GM21423 (cell line): ENCODE results near the gene ENDOG.

Source experiments
- ATAC-seq: cut with Tn5 transposase; IDR thresholded peaks from one replicate; pipeline ENCODE4 v1.9.1; 2021; ENCODE audit warnings: mild to moderate bottlenecking, moderate library complexity; ENCODE audit not compliant: unreplicated experiment

Gene ENDOG

DNA sequence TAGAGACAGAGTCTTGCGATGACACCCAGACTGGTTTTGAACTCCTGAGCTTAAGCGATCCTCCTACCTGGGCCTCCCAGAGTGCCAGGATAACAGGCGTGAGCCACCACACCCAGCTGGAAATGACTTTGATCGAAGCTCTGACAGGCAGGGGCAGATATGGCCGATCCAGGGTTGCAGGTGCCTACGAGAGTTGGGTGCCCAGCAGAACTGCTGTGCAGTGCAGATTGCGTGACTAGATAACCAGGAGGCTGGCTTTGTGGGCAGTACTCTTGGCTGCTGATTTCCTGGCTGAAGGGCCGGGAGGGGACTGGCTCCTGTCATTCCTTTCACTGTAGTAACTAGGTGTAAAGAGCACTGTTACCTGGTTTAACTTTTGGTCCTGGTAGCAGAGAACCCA lies 19.4 kb upstream of the ENDOG start:
- ATAC-seq: no peak

DNA sequence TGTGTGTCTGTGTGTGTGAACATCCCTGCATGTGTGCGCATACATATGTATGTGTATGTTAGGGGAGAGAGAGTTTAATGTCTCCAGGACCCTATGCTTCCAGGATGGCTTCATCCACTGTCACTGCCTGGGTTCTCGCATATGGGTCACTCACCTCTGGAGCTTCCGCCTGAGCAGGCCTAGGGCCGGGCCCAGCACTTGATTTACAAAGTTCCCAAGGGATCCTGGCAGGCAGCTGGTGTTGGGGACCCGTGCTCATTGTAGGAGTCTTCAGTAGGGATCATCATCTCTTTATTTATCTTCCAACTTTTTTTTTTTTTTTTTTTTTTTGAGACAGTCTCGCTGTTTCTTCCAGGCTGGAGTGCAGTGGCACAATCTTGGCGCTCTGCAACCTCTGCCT lies 18.2 kb upstream of the ENDOG start:
- ATAC-seq: no peak

DNA sequence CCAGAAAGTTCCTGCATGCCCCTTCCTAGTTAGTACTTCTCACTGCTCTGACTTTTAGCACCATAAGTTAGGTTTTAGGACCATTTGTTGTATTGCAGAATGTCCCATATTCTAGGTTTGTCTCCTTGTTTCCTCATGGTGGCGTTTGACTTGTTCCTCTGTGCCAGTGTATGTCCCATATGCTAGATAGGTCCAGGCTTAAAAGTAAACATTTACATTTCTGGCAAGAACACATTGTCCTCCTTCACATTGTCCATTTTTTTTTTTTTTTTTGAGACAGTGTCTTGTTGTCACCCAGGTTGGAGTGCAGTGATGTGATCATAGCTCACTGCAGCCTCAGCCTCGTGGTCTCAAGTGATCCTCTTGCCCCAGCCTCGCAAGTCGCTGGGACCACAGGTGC lies 15.8 kb upstream of the ENDOG start:
- no peak for ATAC-seq

DNA sequence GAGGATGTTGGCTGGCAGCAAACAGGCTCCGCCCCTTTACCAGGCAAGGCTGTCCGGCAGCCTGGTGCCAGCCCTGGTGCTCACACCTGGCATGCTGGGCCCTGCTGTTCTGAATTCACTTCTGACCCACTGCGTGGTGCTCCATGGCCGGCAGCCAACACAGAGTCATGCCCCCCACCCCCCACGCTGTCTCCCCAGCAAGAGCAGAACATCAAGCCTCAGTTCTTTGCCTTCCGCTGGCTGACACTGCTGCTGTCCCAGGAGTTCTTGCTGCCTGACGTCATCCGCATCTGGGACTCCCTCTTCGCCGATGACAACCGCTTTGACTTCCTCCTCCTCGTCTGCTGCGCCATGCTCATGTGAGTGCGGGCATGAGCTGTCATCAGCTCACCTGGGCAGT lies 12.6 kb upstream of the ENDOG start:
- no peak for ATAC-seq

DNA sequence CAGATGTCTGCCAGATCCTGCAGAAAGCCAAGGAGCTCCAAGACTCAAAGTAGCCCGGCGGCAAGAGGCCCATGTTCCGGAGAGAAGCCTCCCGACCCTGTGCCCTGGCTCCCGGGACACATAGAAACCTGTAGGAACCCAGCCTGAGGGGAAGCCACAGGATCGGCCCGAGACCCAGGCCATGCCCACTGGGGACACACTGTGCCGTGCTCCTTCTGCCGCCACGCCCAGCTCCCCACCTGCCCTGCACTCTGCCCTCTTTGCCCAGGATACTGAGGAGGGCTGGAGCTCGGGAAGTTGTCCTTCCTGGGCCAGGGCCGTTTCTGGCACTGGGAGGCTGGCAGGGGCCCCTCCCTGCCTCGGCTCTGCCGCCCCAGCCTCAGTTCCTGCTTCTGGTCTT lies 10.5 kb upstream of the ENDOG start:
- no peak for ATAC-seq

DNA sequence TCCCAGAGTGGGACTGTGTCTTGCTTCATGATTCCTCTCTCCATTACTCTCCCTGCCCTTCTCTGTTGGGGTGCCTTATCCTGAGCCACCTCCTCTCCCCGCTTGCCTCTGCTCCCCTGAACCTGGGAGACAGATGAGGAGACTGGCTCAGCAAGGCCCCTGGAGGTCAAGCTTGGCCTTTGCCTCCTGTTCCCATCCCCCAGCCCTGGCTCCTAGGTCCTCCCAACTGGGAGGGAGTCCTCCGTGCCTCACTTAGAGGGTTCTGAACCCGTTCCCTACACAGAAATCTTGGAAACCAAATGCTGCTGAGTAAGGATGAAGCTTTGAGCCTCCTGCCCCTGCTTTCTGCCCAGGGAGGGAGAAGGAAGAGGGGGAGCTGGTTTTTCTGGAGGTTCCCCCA lies 9.8 kb upstream of the ENDOG start:
- ATAC-seq: no peak

DNA sequence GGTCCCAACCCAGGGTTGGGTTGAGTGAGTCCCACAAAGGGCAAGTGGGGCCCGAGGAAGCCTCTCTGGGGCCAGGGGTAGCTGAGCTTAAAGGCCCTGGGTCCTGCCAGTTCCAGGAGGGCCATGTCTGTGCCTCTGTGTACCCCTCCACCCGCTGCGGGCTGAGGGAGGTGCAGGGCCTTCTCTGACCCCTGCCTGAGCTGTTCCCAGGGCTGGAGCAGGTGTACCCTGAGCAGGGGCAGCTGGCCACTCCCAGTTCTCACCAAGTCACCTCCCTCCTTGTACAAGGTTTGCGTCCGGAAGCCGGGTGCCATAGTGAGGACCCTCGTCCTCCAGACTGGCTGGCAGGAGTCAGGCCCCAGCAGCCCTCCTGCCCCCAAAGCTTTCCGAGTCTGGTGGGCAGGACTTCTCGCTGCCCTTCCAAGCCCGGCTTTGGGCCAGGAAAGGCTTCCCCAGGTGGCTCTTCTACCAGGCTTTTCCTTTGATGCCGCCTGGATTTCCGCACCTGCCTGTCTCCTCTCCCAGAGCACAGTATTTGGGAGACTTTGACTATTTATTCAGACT lies 9.2 kb upstream of the ENDOG start:
- ATAC-seq: no peak

DNA sequence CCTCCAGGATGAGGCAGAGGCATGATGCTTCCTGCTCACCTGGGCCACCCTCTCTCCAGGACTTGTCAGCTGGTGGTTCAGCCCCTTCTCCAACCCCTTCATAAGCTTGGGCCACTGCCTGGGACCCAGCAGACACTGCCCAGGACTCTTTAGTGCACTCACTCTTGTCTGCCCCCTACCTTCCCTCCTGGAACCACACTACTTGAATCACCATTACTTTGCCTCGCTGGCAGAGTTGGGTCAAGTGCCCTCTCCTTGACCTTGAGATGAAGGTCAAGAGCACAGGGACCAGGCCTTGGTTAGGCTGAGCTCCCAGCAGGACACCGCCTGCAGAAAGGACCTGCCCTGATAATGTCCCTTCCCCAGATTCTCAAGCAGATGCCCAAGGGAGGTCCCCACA lies 8.5 kb upstream of the ENDOG start:
- no peak for ATAC-seq

DNA sequence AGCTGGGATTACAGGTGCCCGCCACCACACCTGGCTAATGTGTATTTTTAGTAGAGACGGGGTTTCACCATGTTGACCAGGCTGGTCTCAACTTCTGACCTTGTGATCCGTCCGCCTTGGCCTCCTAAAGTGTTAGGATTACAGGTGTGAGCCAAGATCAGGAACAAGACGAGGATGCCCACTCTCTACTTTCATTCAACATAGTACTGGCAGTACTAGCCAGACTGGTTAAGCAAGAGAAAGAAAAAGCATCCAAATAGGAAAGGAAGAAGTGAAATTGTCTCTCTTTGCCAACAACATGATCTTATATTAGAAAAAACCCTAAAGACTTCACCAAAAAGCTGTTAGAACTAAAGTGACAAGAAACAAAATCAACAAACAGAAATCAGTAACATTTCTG lies 7.4 kb upstream of the ENDOG start:
- no peak for ATAC-seq

DNA sequence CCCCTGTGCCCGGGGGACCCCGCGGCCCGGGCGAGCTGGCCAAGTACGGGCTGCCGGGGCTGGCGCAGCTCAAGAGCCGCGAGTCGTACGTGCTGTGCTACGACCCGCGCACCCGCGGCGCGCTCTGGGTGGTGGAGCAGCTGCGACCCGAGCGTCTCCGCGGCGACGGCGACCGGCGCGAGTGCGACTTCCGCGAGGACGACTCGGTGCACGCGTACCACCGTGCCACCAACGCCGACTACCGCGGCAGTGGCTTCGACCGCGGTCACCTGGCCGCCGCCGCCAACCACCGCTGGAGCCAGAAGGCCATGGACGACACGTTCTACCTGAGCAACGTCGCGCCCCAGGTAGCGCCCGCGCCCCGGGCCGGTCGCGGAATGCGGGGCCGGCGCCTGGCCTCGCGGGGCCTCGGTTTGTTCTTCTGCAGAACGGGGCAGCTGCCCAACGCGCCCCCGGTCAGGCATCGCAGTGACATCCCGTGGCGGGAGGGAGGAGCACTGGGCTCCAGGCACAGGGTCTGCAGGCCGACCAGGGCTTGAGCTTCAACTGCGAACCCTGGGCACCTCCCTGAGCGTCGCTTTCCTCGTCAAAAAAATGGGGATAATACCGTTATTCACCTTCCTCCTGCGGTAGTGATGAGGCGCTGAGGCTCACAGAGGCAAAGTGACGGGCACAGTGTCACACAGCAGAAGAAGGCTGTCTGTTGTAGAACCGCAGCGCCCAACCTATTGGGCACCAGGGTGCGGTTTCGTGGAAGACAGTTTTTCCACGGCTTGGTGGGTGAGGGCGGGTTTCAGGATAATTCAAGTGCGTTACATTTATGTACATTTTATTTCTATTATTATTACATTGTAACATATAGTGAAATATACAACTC lies 777 bp downstream of the ENDOG start:
- ATAC-seq: peak; percentile 11

DNA sequence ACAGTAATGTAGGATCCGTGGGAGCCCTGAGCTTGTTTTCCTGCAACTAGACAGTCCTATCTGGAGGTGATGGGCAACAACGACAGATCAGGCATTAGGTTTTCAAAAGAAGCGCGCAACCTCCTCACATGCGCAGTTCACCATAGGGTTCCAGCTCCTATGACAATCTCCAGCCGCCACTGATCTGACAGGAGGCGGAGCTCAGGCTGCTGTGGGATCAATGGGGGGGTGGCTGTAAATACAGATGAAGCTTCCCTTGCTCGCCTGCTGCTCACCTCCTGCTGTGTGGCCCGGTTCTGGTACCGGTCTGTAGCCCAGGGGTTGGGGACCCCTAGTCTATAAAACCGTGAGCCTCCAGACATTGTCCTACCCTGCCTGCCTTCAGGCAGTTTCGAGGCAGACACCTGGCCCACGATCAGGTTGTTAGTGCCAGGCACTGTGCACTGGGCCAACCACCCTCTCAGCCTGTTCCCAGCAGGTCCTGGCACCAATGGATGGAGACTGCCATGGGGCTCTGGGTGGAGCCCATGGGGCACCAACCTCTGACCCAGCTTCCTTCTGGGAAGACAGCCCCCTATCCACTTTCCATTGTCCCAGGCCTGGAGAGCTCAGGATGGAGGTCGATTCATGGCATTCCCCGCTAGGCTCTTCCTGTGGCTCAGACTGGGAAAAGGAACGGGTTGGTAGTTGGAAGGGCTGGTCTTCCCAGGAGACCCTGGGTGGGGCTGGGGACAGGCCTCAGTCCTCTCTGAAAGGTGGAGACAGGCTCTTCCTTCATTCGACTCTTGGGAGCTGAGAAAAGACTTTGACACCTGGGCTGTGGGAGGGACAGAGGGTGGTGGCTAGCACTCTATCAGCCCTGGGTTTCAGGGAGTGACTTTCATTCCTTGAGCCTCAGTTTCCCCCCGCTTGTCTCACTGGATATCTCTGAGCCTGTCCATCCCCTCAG lies 1.7 kb downstream of the ENDOG start:
- no peak for ATAC-seq

DNA sequence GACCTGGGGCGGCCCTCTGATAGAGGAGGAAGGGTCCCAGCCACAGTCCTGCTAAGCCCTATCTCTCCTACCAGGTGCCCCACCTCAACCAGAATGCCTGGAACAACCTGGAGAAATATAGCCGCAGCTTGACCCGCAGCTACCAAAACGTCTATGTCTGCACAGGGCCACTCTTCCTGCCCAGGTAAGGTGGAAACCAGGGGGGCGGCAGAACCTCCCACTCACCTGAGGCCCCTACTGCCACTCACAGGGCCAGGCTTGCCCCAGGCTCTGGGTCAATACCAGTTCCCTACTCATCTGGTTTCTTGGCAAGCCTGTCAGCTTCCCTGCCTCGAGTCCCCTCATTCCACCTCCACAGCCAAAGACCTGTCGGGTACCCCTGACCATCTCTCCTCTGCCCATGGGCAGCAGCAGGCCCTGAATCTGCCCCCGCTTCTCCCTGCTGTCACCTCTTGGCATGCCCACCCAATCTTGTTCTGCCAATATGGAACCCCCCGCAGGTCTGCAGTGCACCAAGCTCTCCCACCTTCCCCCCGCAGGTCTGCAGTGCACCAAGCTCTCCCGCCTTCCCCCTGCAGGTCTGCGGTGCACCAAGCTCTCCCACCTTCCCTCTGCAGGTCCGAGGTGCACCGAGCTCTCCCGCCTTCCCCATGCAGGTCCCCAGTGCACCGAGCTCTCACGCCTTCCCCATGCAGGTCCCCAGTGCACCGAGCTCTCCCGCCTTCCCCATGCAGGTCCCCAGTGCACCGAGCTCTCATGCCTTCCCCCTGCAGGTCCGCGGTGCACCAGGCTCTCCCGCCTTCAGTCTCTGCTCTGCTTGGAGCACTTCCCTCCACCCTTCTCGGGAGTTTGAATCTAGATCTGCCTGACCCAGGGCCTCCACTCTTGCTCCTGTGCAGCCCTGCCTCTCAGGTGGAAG lies 2.6 kb downstream of the ENDOG start:
- ATAC-seq: no peak

DNA sequence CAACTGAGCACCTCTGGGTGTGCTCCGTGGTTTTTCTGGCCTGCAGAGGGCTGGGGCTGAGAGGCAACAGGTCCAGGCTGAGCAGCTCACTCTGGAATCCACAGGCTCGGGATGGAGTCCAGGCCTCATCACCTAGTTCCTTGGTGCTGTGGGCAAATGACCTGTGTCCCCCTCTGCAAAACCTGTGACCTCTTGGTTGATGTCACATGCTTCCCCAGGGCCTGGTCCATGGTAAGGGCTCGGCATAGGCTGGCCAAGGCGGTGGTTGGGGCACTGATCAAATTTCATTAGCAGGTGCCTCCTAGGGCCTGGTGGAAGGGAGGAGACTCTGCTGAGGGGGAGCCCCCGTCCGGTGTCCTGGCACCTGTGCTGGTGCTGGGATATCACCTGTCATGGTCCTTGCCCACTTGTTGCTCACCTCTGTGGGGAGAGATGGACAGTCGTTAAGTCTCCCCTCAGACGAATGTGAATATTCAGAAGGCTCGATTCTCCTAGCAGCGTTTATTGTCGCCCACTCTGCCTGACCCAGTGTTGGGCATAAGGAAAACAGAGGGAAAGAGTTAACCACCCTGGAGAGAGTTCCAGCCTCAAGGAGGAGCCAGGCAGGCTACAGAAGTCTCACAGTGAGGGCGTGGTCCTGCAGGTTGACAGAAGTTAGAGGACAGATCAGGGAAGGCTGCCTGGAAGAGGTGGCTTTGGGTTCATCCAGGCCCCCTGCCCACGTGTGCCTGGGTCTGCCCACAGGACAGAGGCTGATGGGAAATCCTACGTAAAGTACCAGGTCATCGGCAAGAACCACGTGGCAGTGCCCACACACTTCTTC lies 3.5 kb downstream of the ENDOG start:
- no peak for ATAC-seq

DNA sequence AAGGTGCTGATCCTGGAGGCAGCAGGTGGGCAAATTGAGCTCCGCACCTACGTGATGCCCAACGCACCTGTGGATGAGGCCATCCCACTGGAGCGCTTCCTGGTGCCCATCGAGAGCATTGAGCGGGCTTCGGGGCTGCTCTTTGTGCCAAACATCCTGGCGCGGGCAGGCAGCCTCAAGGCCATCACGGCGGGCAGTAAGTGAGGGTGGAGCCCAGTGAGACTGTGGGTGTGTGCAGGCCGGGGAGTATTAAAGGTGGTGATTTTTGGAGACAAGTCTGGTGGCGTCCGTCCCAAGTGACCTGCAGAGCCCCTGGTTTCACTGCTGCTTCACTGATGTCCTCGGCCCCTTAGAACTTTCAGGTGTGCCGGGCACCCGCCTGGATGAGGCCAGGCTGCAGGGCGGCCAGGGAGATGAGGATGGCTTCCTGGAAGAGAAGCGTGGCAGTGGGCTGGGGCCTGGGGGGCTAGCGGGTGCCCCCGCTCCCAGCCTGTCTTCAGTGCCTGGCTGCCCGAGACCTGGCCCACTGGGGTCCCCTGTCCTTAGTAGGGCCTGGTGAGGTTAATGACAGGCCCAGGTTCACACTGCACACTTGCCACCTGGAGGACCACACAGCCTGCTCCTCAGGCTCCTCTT lies 4.2 kb downstream of the ENDOG start:
- ATAC-seq: no peak

DNA sequence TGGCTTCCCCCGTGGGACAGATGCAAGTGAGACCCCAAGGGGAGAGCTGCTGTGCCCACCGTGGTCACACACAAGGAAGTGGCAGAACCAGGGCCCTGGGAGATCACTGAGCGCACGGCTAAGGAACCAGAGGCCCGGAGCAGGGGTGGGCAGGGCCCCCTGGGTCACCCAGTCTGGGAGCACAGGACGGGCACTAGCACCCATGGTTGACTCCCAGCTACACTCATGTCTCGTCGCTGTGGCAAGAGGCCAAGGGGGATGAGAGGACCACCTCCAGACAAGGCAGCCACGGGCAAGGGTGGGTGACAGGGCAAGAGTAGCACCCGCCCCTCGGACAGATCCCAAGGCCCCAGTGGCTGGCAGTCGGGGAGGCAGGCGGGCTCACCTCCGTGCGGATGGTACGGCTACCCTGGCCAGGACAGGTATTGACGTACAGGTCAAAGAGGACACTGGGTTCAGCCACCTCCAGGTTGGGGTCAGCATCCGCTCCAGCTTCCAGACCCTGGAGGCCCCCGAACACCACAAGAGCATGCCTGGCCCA lies 5.1 kb downstream of the ENDOG start:
- no peak for ATAC-seq

DNA sequence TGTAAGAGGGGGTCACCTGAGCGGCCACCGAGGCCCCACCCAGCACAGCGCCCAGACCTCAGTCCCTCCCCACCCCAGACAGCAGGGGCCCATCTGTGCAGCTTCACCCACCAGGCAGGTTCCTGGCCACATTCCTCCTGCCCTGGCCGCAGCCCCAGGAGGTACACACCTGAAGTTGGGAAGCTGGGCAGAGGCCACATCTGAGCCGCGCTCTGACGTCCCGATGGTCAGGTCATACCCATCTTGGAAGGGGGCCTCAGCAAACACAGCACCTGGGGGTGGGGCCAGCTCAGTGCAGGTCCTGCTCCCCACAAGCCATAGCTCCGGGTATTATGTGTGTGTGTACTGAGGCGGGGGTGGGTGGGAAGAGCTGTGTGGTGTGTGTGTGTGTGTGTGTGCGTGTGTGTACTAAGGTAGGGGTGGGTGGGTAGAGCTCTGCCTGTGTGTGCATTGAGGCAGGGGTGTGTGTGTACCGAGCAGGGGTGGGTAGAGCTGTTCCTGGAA lies 5.7 kb downstream of the ENDOG start:
- no peak for ATAC-seq

DNA sequence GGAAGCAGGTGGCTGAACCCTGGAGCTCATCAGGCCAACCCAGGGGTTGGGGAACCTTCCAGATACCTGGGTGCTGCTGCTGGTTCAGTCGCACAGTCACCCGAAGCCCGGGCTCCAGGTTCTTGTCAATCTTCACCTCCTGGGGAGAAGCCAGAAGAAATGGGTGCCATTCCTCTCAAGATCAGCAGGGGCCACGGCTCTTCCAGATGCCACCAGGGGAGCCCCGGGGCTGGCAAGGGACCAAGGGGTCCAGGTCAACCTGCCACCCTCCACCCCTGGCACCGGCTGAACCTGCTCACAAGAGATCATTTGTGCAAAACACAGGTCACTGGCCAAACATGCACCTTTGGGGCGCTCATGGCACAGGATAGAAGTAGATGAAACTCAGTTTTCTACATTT lies 6.6 kb downstream of the ENDOG start:
- no peak for ATAC-seq

DNA sequence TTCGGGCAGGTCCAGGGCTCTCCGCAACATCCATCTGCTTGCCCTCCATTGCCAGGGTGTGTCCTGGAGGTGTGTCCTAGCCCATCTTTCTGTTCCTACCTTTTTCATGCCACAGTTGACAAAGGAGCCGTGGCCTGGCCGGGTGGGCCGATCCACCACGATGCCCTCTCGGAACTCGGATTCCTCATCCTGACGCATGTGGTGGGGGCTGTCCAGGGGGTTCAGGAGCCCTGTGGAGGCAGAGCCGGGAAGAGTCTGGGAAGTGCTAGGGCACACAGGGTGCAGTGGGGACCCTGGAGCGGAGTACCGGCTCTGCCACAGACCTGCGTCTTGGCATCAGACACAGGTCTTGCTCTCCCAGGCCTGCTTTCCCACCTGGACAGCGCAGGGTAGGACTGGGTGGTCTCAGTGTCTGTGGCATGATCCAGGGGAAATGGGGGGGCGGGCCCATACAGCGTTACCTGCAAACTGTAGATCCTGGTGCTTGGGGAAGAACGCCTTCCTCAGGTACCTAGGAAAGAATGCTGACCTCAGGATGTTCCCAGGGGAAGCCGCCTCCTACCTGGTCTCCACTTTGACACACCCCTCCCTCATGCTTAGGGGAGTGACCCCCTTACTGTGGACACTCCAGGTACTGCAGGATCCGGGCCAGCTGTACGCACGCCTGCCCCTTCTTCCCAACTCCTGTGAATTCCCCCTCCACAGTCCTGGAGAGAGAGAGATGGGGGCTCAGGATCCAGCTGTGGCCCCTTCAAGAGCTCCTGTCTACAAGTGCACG lies 7.8 kb downstream of the ENDOG start:
- ATAC-seq: no peak
